GM21717 (cell line): ENCODE data around the gene AHNAK2.

Source experiments
- ATAC-seq: cut with Tn5 transposase; IDR thresholded peaks from one replicate; pipeline ENCODE4 v1.9.1; 2021; ENCODE audit warnings: mild to moderate bottlenecking, moderate library complexity; ENCODE audit not compliant: unreplicated experiment

Gene AHNAK2

DNA sequence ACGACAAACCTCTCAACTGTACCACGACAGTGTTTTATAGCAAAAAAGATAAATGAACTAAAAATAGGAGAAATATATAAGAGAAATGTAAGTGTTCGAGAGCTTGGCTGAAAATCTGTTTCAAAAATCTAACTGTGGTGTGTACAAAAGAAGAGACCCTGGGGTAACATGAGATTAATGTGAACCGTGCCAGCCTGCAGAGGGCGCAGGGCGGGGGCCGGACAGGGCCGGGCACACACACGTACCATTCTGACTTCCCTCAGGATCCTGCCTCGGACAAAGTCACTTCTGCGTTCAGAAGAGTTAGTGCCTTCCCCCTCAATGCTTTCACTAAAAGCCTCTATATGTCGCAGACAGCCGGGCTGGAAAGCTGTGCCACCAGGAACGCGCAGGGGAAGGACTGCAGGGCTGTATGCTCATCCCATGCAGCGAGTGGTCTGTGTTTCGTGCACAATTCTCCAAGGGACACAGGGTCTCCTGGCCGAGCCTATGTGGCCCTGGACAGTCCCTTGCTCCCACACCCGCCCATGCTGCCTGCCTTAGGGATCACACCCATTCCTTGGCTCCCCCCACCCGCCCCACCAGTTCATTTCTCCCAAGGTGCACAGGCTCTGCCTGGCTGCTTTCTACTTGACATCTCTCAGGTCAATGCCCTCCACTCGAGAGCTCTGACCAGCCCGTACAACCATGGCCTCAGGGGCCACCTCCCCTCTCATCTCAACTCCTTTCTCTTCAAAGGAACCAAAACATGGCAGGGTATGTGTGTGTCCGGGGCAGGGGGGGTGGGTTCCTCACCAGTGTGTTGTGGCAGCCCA is 34.2 kb upstream of the AHNAK2 start:
- ATAC-seq, result no peak

DNA sequence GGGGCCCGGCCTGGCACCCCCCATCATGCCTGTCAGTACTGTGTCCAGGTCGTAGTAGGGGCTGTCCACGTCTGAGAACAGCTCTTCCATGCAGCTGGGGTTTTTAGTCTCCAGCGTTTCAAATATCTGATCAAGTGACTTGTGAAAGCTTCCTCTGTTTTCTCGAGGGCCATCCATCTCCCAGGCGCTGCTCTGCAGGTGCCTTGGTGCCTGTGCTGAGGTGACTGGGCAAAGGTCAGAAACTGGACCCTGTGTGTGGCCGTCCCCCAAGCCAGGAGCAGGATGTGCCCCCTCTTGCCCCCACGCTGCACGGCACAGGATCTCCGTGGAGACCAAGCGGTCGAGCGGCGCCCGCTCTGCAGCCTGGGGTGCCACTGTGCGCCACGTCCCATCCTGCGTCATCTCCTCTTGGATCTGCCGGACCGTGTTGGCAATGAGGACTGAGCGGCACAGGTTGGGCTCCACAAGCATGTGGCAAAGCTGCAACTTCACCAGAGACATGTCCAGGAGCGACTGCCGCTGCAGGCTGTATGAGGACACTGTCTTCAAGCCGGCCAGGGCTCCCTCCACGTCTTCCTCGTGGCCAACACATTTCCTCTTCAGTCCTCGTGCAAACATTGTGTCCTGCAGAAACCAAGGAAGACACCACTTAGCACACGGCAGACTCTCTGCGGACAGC is 33.3 kb upstream of the AHNAK2 start:
- ATAC-seq, result no peak

DNA sequence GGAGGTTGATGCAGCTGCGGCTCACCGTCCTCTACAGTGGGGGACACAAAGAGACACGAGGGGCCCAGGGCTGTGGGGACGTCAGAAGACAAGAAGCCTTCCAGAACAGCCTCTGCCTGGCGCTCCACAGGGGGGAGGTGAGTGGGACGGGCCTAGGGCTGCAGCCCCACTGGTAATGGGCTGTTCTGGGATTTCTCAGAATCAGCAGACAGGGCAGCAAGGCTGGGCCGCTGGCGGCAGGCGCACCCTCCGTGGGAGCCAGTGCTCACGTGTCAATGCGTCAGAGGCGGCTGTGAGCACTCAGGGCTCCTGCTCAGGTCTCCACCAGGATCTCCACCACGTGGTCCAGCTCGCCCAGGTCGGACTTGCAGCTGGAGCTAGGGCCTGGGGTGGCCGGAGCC is 32.7 kb upstream of the AHNAK2 start:
- no peak for ATAC-seq

DNA sequence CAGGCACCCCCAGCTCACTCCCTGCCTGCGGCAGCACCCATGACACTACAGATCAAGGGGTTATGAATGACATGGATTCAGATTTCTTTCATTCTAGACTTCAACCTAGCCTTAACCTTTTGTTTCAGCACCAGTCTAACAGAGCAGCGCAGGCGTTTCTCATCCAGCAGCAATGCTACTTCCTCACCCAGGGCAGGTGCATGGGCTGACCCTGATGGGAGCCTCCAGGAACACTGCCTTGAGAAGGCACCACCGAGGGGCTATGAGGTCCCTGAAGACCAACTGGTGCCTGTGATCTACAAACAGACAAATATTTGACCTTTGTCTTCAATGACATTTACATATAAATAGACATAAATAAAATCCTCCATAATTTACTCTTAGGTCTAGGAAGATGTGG is 31.9 kb upstream of the AHNAK2 start:
- ATAC-seq, result no peak

DNA sequence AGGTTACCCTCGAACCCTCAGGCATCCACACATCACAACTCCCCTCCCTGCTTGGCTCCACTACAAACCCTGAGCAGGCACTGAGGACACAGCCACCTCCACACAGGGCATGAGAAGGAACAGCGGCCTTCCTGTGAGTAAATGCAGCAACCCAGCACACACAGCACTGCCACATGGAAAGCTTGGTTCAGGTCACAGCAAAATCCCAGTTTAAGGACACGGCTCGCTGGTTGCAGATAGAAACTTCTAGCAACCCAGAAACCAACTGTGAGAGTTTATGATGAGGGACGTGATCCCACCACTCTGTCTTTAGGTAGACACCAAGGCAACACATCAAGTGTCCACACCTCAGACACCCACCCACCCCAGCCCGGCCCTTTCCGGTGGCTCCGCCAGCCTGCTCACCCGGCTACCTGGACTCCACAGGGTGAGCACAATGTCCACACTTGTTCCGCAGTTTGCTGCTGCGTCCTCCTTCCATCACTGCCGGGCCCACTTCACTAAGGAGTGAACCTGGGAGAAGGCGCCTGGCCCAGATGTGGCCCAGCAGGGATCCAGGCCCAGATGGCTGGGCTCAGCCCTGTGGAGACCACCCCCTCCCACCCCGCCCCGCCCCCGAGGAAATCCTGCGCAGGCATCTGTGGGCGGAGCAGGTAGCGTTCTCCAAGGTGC is 29.6 kb upstream of the AHNAK2 start:
- ATAC-seq, result no peak

DNA sequence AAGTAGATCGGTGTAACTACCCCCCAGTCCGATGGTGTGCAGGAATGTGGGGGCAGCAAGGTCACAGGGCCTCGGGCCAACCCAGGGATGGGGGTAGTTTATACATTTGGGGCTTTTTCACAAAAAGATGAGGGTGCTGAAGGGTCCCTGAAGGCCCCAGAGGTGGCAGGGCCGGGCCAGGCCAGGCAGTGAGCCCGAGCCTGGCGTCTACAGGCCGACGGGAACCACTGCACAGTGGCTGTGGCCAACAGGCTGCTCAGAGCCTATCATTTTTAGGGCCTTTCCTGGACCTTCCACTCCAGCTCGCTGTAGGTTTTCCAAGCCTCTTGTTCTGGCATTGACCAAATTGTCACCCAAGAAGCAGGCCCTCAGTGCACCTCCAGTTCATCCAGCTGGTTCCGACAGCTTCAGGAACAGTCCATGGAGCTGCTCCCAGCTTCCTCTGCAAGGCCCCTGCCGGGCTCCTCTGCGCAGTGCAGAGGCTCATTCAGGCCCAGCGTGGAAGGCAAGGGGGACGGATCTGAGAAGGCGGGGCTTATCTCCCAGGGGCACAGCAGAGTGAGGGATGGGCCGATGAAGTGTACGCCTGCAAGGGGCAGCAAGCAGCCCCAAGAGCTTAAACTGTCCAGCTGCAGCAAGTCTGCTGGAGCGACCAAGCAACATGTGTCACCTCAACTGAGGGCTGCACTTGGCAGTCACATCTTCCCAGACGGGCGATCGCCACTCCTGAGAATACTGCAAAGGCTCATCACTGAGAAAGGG is 28.8 kb upstream of the AHNAK2 start:
- ATAC-seq, result no peak

DNA sequence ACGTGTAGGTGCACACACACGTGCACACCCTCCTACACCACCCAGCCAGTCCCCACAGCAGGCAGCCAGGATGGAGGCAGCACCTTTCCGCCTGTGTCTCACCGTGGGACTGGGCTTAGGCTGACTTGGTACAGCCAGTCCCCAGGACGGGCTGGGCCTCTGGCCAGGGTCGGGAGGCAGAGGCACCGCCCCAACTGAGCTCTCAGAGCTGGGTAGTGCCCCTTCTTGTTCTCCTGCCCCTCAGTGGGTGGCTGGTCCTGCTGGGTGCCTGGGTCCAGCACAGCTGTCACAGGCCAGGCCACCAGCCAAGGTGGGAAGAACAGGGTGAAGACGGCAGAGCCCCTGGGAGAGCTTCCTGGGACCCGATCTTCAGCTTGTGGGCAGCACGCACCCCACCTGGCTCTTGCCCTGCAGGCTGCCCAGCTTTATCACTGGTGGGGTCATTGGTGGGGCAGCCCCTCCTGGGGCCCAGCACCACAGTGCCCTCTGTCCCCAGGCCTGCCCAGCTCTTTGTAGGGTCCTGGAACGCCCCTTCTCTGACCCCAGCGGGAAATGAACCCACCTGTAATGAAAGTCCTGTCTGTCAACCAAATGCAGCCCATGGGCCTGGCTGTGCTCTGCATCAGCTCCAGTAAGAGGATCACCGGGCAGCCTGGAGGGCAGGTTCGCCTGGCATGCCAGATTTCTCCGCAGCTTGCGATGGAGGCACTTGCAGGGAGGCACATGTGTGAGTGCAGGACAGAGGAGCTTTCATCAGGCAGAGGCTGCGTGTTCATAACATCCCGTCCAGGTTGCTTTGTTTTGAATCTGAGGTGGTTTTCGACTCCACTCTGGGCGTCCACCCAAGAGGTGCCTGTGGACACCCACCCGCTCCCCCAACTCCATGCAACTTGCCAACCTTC is 28.0 kb upstream of the AHNAK2 start:
- ATAC-seq, result no peak

DNA sequence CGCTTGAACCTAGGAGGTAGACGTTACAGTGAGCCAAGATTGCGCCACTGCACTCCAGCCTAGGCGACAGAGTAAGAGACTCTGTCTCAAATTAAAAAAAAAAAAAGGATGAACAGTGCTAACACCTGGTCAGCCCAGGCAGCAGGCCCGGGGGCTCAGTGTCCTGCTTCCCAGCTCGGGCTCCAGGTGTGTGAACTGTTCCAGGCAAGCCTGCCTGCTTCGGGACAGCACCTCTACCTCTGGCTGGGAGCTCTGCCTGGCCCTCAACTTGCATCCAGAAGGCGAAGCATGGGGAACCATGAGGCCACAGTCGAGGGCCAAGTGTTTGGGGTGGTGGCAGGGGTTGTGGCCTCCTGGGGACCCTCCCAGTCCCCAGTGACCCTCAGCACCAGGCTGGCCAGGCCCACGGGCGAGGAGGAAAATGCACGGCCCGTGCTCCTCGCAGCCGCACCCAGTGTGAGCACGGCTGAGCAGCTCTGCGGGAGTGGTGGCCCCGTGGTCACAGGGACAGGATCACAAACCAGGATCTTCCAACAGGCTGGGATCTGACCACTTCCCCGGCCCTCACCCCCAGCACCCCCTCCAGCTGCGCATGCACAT is 27.3 kb upstream of the AHNAK2 start:
- ATAC-seq, result no peak

DNA sequence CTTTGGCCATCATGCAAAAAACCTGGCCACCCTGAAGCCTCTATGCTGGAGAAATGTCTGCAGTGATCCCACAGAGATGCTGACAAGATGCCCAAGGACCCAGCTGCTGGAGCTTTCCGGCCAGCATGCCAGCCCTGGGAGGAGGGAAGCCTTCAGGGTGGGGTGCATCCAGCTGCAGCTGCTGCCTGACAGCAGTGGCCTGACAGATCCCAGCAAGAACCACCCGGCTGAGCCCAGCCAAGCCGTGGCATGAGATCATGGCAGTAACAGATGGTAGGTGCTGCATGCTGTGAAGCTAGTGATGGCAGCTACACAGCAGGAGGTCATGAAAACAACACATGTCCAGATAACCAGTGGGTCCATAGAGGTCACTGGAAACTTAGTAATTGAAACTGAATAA is 21.2 kb upstream of the AHNAK2 start:
- ATAC-seq, result no peak

DNA sequence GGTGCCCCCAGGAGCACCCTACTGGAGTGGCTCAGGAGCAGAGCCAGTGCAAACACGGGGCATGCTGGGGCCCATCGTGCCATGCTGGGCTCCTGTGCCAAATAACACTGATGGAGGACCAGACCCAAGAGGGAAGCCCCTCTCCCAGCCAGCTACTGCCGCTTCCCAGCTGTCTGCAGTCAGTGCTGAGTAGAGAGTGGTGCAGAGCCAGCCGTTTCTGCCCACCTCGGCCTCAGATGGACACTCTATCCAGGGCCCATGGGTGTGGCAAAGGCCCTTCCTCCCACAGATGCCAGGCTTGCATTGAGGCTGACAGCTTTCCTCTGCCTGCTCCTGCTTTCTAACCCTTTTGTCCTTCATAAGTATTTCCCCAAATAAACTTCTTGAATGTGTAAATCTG is 20.6 kb upstream of the AHNAK2 start:
- ATAC-seq, result no peak

DNA sequence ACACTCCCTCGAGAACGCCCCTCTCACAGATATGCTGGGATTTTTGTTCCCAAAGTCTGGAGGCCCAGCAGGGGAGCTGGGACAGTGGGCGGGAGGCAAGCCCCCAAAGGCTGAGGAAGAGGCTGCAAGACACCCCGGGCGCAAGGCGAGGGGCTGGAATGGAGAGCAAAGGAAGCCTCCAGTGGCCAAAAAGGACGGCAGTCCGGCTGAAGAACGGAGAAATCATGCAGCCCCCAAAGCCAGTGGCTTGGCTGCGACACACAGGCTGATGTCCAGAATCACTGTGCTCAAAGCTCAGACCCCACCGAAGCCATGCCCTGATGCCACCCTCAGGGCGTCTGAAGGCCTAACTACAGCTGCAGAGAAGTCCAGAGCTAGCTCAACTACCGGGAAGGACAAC is 18.3 kb upstream of the AHNAK2 start:
- no peak for ATAC-seq

DNA sequence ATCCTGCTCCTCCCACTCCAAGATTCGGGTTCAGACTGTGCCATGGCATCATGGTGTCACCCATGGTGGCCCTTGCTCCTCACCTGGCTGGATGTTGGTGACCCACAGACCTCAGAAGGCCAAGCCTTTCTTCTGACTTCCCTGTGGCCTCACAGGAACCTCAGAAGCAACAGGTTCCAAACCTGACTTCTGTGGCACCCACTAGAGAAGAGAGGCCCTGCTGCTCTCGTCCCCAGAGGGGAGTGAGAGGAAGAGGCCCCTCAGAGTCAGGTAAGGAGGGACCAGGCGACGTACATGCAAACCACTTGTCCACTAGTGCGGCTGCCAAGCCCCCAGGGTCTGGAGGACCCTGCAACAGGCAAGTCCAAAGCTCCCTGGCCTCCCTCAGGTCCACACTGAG is 17.9 kb upstream of the AHNAK2 start:
- ATAC-seq, result no peak

DNA sequence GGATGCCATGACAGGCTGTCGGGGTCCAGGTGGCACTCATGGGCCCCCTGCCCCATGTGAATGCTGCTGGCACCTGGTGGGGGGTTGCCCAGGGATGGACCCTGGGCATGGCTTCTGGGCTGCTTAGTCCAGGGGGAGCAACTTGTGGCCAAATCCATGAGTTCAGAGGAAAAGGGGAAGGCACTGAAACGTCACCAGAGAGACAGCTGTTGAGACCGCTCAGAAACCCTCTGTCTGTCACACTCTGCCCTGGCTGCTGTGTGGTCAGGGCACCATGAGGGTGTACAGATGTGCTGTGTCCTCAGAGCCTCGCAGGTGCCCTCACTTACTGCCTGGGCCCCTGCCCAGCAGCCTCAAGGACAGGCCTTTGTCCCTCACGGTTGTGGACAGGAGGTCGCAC is 16.8 kb upstream of the AHNAK2 start:
- ATAC-seq, result no peak

DNA sequence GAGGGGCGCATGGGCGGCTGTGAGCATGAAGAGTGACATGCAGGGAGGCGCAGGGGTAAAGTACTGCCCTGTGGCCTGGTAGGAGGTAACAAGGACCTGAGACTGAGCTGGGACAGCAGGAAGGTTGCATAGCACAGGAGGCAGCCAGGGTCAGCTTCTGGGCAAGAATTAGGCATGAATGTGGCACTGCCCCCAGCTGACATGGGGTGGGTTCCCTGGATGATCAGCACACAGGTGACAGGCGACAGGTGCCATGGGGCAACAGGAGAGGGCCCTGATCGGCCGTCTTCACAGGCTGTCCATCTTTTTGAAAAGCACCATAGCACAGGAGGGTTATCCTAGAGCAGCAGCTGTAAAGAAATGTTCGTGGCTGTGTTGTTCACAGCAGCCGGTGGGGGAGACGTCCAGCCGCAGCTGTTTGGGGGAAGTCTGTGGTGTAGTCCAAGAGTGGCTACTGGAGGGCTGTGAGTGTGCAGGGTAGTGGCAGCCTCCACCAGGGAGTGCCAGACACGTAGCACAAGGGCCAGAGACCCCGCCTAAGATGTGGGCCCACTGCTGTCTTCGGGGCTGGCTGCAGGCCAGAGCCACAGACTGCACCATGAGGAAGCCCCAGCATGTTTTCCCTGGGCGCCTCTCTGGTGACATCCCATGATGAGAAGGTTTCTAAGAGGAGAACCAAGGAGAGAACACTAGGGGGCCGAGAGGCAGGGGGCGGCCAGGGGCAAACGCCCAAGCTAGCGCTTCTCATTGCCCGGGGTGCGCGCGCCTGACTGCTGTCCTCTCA is 15.8 kb upstream of the AHNAK2 start:
- no peak for ATAC-seq

DNA sequence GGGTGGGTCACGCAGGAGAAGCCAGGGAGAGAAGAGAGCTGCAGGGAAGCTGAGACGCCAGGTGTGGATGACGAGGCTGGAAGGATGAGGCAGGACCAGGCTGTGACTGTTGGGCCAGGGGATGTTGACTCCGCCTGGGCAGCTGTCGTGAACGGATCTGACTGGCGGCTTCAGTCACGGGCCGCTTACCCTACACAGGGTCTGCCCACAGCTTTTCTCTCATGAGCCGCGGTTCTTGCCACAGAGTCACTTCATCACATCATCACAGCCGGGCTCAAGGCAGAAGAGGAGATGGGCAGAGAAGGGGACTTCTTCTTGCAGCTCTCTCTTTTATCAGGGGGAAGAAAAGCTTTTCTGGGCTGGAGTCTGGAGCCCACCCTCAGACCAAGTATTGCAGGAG is 15.1 kb upstream of the AHNAK2 start:
- no peak for ATAC-seq

DNA sequence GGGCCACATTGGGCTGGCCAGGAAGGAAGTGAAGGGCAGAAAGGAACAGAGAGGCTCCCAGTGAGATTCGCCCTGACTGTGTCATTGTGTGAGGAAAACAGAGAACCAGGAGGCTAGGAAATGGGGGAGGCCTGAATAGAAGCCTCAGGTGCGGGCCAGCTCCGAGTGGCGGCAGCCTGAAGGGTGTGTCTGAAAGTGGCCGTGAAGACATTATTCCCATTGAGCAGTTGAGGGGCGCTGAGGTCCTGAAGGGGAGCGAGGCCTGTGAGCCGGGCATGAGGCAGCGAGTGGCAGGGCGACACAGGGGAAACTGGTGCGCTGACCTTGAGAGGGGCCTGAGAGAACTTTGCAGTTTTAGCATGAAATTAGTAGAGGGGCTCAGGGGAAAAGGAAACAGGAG is 14.3 kb upstream of the AHNAK2 start:
- ATAC-seq, result no peak

DNA sequence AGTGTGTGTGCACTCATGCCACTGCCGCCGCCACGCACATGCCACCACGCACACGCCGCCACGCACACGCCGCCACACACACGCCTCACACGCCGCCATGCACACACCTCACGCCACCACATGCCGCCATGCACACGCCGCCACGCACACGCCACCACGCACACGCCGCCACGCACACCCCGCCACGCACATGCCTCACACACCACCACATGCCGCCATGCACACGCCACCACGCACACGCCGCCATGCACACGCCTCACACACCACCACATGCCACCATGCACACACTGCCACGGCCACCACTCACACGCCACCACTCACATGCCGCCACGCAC is 13.7 kb upstream of the AHNAK2 start:
- ATAC-seq, result no peak

DNA sequence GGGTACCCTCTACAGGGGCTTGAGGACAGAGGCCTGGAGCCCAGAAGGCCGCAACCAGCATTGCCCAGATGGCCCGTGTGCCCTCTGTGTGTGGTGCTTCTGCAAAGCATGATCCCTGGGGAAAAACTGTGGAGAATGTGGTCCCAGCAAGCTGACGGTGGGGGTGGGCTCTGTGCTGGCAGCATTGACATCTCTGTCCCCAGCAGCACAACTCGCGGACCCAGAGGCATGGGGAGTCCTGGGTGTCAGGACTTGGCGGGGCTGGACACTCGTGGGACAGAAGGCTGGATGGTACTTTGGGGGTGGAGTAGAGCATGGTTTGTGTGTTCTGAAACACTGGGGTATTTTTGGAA is 11.8 kb upstream of the AHNAK2 start:
- ATAC-seq, result no peak

DNA sequence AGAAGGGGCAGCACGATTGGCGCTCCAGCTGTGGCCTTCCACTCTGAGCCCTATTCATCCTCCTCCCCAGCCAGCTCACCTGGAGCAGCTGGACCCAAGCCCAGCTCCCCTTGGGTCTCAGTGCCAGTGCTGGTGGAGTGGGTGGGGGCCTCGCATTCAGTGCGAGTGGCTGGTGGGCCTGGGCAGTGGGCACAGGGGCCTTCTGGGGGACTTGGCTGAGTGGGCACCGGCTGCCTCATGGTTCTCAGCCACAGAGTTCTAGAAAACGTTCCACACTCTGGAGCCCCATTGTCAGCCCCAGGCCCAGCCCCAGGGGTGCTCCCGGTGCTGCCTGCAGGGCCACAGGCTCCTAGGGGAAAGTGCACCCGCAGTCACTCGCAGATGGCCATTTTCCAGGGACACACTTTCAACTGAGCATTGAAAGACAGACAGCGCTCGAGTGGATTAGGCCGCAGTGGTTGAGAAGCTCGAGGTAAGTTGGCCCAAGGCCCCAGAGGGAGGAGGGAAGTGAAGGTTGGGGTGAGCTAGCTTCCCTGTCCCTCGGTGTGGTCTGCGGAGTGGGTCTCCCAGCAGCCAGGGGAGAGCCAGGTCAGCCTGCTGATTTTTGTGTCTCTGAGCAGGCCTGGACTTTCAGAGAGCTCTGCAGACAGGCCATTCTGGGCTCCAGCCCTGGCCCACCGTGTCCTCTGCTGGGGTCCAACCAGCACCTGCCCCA is 11.2 kb upstream of the AHNAK2 start:
- no peak for ATAC-seq
